ENCODE data around the gene SLC7A4.

Gene SLC7A4

DNA sequence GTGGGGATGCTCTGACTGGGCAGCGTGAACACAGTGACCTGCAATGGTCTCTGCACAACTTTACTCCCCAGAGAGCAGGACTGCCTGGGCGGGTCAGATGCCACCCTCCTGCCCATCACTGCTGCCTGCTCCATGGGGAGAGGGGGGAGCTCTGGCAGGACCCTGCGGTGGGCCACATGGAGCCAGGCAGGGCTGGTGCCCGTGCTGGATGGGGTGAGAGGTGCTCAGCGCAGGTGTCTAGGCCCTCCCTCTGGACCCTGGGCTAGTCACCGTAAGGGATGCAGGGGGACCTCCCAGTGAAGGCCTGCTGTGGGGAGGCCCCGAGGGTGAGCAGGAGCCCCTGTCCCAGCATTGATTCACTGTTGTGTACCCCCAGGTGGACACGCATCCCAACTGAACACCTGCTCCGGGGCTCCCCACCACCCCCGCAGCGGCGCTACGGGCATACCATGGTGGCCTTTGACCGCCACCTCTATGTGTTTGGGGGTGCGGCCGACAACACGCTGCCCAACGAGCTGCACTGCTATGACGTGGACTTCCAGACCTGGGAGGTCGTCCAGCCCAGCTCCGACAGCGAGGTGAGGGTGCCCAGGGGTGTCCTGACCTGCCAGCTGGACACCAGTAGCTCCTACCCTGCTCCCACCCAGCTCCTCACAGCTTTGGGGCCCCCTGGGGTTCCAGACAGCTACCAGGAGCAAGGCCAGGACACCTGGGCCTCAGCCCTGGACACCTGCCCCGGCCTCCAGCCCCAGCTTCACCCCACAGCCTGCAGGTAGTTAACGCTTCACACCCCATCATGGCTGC lies 40.9 kb downstream of the SLC7A4 start:
- in situ Hi-C loops (cut with MboI; ENCODE audit: low sequenced_read_pairs): loop anchor here (25.0 kb wide), 1 partner anchor 646 kb away; the partner anchor contains the start of genes CCDC116, SDF2L1 and YDJC

DNA sequence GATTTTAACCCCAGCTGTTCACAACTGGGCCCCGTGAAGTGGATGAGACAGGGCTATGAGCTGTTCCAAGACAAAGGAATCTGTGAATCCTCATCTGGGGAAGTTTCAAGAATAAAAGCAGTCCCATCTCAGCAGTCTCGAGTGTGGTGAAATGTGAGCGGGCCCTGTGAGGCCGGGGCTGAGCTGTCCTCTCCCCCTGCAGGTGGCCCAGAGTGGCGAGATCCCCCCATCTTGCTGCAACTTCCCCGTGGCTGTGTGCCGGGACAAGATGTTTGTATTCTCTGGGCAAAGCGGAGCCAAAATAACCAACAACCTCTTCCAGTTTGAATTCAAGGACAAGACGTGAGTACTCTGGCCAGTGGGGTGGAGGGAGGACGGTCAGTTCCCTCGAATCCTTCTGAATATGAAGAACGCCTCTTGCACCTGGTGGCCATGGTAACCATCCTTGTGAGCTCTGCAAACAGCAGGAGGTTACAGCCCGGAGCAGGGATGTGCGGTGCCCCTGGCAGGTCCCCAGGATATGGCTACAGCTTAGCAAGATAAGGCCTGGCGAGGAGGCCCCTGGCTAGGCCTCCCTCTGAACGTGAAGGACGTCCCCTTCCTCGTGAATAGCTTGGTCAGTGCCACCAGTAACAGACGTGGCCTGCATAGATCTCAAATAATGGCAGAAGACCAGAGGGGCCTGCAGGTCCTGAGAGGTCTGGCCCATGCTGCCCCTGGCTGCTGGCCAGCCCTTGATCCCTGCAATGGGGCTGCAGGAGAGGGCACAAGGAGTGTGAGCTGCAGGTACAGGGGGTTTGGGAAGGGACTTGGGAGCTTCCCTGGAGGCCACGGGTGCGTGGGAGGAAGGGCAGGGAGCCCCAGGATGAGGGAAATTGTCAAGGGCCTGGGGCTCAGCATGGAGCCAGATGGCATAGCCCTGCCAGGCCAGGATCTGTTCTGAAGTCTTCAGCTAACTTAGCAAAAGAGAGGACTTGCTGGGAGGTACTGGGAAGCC lies 41.9 kb downstream of the SLC7A4 start:
- in situ Hi-C loops (cut with MboI; ENCODE audit: low sequenced_read_pairs): loop anchor here (25.0 kb wide), 1 partner anchor 647 kb away; the partner anchor contains the start of genes CCDC116, SDF2L1 and YDJC

DNA sequence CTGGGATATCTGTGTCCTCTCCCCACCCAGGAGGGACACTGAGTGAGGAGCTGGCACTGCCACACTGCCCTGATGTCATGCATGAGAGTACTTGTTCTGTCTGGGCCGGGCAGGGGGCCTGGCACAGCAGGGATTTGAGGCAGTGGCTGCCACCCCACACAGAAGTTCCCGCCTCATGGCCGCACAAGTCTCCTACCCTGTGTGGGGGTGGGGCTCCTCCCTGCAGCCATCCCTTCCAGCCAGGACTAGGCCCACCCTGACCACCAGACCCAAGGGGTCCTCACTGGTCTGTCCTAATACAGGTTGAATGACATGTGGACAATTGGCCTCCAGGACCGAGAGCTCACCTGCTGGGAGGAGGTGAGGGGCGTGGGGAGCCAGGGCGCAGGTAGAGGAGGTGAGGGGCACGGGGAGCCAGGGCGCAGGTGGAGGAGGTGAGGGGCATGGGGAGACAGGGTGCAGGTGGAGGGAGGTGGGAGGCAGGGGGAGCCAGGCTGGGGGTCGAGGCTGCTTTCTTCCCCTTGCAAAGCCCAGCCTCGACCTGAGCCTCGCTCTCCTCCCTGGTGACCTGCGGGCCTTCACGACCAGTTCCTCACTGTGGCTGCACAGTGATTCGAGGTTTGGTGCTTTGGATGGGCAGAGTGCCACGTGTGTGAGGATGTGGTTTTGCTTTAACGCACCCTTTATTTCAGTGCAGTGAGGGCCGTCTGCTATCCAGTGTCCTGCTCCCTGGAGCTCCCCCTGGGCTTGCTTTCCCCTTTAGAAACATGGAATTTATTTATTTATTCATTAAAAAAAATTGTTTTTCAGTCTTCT lies 42.8 kb downstream of the SLC7A4 start:
- in situ Hi-C loops (cut with MboI; ENCODE audit: low sequenced_read_pairs): loop anchor here (25.0 kb wide), 1 partner anchor 648 kb away; the partner anchor contains the start of genes CCDC116, SDF2L1 and YDJC

DNA sequence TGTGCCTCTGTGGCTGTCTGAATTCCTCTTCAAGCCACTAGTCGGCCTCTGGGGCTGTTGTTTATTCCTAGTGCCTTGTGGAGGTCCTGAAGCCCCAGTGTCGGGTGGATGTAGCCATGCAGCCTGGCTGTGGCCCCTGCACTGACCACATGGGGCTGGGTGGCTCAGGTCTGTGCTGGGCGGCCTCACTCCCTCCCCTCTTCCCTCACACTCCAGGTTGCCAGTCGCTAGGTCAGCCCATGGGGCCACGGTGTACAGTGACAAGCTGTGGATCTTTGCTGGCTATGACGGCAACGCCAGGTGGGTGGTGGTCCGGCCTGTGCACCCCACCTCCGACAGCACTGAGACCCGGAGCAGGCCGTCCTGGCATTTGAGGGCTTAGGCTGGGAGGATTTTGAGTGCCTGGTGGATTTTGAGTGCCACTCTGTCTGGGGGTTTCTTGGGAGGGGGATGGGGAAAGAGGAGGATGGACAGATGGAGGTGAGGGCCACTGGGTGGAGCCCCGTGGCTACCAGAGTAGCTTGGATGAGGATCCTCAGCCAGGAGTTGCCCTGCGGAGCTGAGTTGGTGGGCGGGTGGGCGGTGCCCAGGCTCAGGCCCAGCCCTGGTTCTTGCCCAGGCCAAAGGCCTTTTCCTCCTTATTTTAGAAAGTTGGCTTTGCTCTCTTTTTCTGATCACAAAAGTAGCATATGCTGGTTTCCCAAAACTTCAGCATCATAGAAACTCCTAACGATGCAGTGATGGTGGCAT lies 43.6 kb downstream of the SLC7A4 start:
- in situ Hi-C loops (cut with MboI; ENCODE audit: low sequenced_read_pairs): loop anchor here (25.0 kb wide), 1 partner anchor 649 kb away; the partner anchor contains the start of genes CCDC116, SDF2L1 and YDJC

DNA sequence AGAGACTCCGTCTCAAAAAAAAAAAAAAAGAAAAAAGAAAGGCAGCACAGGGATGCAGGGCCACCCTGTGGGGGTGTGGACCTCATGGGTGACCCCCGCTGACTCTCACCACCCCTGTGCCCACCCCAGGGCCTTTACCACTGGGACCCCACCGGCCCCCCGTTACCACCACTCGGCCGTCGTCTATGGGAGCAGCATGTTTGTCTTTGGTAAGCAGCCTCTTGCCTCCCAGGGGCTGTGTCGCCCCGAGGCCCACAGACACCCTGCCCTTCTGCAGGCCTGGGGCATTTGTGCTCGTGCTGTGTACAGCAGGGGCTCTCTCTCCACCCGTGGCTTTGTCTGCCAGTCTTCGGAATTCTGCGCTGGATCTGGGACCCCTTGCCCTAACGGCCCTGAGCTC lies 45.0 kb downstream of the SLC7A4 start:
- in situ Hi-C loops (cut with MboI; ENCODE audit: low sequenced_read_pairs): loop anchor here (25.0 kb wide), 1 partner anchor 650 kb away; the partner anchor contains the start of genes CCDC116, SDF2L1 and YDJC

DNA sequence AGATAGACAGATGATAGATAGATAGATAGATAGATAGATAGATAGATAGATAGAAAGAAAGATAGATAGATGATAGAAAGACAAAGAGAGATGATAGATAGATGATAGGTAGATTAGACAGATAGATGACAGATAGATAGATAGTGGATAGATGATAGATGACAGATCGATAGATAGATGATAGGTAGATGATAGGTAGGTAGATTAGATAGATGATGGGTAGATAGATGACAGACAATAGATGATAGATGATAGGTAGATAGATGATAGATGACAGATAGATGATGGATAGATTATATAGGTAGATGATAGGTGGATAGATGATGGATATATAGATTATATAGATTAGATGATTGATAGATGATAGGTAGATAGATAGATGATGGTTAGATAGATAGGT lies 46.0 kb downstream of the SLC7A4 start:
- in situ Hi-C loops (cut with MboI; ENCODE audit: low sequenced_read_pairs): loop anchor here (25.0 kb wide), 1 partner anchor 651 kb away; the partner anchor contains the start of genes CCDC116, SDF2L1 and YDJC

DNA sequence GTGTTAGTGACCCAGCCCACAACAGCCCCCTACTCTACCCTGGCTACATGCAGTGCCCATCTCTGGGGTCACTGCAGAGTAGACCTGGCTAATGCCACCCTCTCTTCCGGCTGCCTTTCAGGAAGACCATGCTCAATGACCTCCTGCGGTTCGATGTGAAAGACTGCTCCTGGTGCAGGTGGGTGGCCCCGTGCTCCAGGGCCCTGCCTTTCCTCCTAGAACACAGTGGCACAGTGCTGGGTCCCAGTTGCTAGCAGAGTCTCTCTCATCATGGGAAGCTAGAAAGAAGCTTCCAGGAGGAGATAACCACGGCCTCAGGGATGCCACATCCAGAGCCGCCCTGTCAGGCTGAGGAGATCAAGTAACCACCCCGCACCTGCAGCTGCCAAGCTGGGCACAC lies 46.6 kb downstream of the SLC7A4 start:
- in situ Hi-C loops (cut with MboI; ENCODE audit: low sequenced_read_pairs): loop anchor here (25.0 kb wide), 1 partner anchor 652 kb away; the partner anchor contains the start of genes CCDC116, SDF2L1 and YDJC

DNA sequence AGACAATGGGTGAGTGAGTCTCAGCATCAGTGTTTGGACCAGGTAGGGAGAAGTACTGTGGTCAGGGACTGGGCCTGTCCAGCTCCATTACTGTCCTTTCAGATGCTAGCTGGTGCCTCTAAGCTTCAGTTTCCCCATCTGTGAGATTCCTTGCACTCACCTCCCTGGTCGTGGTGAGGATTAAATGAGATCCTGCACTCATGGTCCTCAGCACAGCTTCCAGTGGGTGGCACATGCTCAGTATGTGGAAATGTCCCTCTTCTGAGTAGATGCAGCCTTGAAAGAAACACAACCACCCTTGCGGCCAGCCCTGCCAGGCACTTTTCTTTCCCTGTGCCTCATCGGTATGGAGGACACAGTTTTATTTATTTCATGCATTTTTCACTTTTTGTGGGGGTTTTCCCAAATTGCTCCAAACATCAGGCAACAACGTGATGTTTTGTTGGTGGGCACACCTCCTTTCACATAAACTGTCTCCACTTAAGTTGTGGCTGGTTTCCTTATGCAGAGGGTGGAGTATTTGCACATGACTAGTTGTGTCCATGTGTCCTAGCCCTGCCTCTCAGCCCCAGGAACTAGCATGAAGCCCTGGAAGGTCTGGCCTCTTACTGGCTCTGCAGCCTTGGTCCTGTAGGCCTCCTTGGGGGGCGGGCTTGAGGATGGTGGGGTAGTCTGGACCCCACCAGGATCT lies 49.1 kb downstream of the SLC7A4 start:
- in situ Hi-C loops (cut with MboI; ENCODE audit: low sequenced_read_pairs): loop anchor here (25.0 kb wide), 1 partner anchor 654 kb away; the partner anchor contains the start of genes CCDC116, SDF2L1 and YDJC

DNA sequence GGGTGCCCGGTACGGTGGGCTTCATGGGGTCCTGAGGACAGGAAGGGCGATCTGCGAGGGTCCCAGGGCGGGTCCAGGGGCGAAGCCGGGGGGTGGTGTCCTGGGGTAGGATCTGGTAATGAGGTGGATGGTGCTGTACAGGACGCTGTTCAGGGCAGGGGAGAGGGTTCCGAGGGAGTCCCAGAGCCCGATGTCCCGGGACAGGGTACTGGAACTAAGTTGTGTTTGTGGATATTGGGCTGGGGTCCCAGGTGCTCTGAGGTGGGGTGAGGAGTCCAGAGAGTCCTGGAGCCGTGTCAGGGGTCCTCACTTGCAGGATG lies 49.8 kb downstream of the SLC7A4 start:
- in situ Hi-C loops (cut with MboI; ENCODE audit: low sequenced_read_pairs): loop anchor here (25.0 kb wide), 1 partner anchor 655 kb away; the partner anchor contains the start of genes CCDC116, SDF2L1 and YDJC

DNA sequence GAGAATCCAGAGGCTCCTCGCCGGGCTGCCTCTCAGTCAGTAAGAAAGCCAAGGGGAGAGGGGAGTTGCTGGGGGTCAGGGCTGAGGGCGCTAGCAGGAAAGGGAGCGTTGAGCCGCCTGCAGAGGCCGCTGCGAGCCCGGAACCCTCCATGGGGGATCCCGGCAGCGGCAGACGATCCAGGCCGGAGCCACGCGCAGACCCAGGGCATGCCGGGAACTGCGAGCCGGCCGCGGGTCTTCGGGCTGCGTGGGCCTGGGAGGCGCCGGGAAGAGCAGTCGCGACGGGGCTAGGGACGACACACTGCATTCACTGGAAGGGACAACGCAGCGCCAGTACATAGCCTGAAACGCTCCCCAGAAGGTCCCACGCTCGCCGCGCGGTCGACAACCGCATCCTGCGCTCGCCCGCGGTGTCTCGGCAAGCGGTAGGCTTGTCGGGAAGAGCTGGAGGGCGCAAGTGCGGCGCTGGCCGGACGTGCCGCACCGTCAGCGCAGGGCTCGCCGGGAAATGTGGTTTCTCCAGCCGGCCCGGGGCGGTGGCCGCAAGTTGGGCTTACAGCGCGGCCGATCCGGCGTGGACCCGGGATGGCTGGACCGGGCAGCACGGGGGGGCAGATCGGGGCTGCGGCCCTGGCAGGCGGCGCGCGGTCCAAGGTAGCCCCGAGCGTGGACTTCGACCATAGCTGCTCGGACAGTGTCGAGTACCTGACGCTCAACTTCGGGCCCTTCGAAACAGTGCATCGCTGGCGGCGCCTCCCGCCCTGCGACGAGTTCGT lies 50.4 kb downstream of the SLC7A4 start, which contains the start of gene LZTR1:
LZTR1 (plus strand) TSS at position 511 of the 776 bp plus-strand sequence; CDS start at position 586, 75 bp downstream.
- in situ Hi-C loops (cut with MboI; ENCODE audit: low sequenced_read_pairs): loop anchor here (25.0 kb wide), 1 partner anchor 655 kb away; the partner anchor contains the start of genes CCDC116, SDF2L1 and YDJC

DNA sequence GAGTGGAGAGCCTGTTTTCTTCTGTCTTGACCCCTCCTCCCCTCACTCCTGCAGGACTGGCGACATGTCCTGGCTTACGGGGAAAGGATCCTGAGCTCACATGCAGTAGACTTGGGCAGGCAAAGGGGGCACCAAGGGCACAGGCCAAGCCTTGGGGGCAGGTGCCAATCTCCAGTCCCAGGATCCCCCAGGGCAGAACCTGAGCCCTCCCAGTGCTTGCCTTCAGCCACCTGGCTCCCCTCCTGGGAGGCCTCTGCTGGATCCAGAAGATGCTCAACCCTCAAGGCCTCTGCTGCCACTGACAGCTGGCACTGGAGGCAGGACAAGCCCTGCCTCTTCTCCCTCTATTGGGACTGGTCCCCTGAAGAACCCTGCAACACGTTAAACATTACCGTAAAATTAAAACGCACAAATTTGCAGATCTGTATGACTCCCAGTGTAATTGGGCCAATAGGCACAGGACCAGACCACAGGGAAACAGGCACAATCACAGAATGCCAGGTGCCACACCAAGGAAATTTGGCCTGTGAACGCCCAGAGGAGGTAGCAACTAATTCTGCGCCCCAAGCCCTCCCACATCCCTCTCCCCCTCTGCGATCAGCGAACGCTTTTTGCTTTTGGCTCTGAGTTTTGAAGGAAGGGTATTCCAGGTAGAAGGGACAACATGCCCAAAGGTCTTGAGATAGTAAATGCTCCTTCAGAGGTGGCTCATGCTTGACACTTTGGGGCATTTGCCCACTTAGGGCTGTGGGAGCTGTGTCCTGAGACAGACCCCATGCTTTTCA lies 51.2 kb downstream of the SLC7A4 start:
- in situ Hi-C loops (cut with MboI; ENCODE audit: low sequenced_read_pairs): loop anchor here (25.0 kb wide), 1 partner anchor 656 kb away; the partner anchor contains the start of genes CCDC116, SDF2L1 and YDJC

DNA sequence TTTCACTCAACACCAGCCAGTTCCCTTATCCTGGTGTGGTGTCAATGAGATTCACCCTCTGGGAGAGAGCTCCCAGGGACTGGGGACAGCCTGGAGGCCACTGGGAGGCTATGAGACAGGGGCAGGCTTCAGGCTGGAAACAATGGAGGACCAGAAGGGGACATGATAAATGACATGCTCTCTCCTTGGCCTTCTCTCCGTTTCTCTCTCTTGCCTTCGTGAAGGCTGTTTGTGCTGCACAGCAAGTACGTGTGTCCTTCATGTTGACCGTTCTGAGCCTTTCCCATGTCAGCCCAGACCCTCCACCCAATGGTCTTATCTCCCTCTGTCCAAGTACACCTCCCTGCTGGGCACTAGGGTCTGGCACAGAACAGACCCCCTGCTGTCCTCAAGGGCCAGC lies 51.8 kb downstream of the SLC7A4 start:
- in situ Hi-C loops (cut with MboI; ENCODE audit: low sequenced_read_pairs): loop anchor here (25.0 kb wide), 1 partner anchor 657 kb away; the partner anchor contains the start of genes CCDC116, SDF2L1 and YDJC

DNA sequence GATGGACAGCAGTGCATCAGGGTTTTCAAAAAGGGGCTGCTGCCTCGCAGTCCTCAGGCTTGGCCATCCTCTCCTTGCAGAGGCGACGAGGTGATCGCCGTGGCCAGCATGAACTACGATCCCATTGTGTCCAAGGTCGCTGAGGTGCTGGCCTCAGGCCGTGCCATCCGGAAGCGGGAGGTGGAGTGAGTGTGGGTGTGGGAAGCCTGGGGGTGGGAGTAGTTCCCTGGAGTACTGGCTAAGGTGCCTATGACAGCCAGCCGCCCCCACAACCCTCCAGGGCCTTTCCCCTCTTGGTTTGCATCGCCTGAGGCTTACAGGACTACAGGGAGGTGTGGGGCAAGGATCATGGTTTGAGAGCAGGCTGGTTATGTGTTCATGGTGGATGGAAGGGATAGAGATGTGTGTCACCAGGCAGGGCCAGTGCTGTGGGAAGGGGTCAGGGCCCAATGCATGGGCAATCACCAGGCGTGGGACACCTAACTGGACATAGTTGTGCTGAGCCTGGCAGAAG lies 52.4 kb downstream of the SLC7A4 start:
- in situ Hi-C loops (cut with MboI; ENCODE audit: low sequenced_read_pairs): loop anchor here (25.0 kb wide), 1 partner anchor 657 kb away; the partner anchor contains the start of genes CCDC116, SDF2L1 and YDJC

DNA sequence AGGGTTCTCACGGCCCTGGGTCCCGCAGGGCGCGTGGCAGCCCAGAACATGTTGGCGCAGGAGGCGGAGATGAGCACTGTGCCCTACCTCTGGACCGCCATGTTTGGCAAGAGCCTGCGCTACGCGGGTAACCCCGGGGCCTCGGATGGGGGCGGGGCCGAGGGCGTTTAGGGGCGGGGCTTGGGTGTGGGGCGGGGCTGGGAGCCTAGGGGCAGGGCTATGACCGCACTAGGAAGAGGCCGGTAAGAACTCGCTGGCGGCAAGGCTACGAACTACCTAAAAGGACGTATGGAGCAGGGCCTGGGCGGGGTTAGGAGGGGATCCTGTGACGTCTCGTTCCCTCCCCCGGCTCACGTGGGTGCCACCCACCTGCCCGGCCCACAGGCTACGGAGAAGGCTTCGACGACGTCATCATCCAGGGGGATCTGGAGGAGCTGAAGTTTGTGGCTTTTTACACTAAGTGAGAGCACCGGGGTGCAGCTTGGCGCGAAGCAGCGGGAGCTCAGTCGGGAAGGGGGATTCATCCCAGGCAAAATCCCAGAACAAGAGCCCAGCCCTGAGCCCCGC lies 53.0 kb downstream of the SLC7A4 start:
- in situ Hi-C loops (cut with MboI; ENCODE audit: low sequenced_read_pairs): loop anchor here (25.0 kb wide), 1 partner anchor 658 kb away; the partner anchor contains the start of genes CCDC116, SDF2L1 and YDJC
